Measurements from ENCODE around the gene HSP90AB1. TPM values are rescaled to one million over a fixed set of nuclear protein-coding genes. Genes with fewer than 3 reads are reported as not detected.

The HSP90AB1 gene
- polyA plus RNA-seq, 1 of the 3 experiments (the other 2 are of a cell fraction): 843 TPM

- no peak for DNase-seq
- Histone ChIP-seq H3K4me1 (ENCODE audit: control insufficient read depth in 1 of 2, insufficient read depth in 2 of 2, low read depth in 1 of 2, low read length in 1 of 2) (peaks cover 13 to 30% of the 10 kb centered on the region in 2 experiments; a peak in 3 of 4 replicates), H3K79me2 (ENCODE audit: insufficient read depth) (peaks cover 68% of the 10 kb centered on the region), H3K9ac (peak overlapping the region; percentile 100), H3F3A (replicated peaks; ENCODE audit: insufficient read depth) (peaks cover 52% of the 10 kb centered on the region), H3K4me3 (ENCODE audit: low read depth in 2 of 2, low read length in 1 of 2) (peak overlapping the region; percentile 65 to 99), H3K36me3 (replicated peaks in 1 of 2; ENCODE audit: control insufficient read depth in 1 of 2, insufficient read depth in 2 of 2, low read length in 1 of 2) (peaks cover 52 to 54% of the 10 kb centered on the region in 2 experiments), H2AFZ (ENCODE audit: low read depth) (no peak overlapping the region), H4K20me1 (ENCODE audit: insufficient read depth) (peaks cover 66% of the 10 kb centered on the region), H3K9me2 (no peaks in the 10 kb centered on the region), H3K27me3 (ENCODE audit: insufficient read depth) (no peaks in the 10 kb centered on the region), H3K9me3 (no peaks in the 10 kb centered on the region), H3K4me2 (peak overlapping the region; percentile 98), H3K27ac (ENCODE audit: low read depth in 2 of 2, low read length in 1 of 2) (peak overlapping the region; percentile 86; a peak in 3 of 4 replicates)
- 0% methylated on average over 1 of the region's 1 CpG for WGBS (ENCODE audit: low lambda C conversion rate)
- CTCF ChIA-PET: interaction anchor here (0.5 to 8.4 kb wide), 9 partner anchors 7 to 151 kb away, joined by 3 to 115 read pairs (median 27); partner anchors contain the start of genes AARS2, SLC29A1 and SLC35B2
- POLR2A ChIA-PET: no interaction called here
- TF ChIP-seq CHD2 (IDR thresholded peaks at IDR 0.05; ENCODE audit: low read length, partially characterized antibody) (no peak), GATA2 (CRISPR knock-in tag; IDR thresholded peaks at IDR 0.05) (no peak), TCF12 (IDR thresholded peaks at IDR 0.05) (no peak), MAX (IDR thresholded peaks at IDR 0.05; ENCODE audit: low read depth) (no peak), USF1 (IDR thresholded peaks at IDR 0.05; ENCODE audit: borderline replicate concordance, low read depth) (no peak), RCOR1 (IDR thresholded peaks at IDR 0.05; ENCODE audit: low read length) (no peak), SIN3A (IDR thresholded peaks at IDR 0.05; ENCODE audit: borderline replicate concordance, low read depth, low read length) (no peak)
These were observed 1.7 kb downstream of the HSP90AB1 start for GRCh38 chr6:44248579-44248978.

- no peak for TF ChIP-seq NFIC (IDR thresholded peaks at IDR 0.05; ENCODE audit: borderline replicate concordance)
- no peak for TF ChIP-seq SIN3A (IDR thresholded peaks at IDR 0.05; ENCODE audit: borderline replicate concordance, low read depth, low read length)
- no peak for TF ChIP-seq CHD2 (IDR thresholded peaks at IDR 0.05; ENCODE audit: low read length, partially characterized antibody)
- TF ChIP-seq POLR2AphosphoS5 (IDR thresholded peaks at IDR 0.05; ENCODE audit: low read depth, low read length): peak; percentile 8
- DNase-seq: no peak
- ChIA-PET POLR2A (no interaction called here), CTCF (interaction anchor here (0.5 to 8.4 kb wide), 6 partner anchors 6 to 64 kb away, joined by 3 to 115 read pairs (median 40); partner anchors contain the start of genes AARS2, SLC29A1 and SLC35B2)
- Histone ChIP-seq H3K9me2 (no peaks in the 10 kb centered on the region), H3K4me3 (ENCODE audit: low read depth in 2 of 2, low read length in 1 of 2) (peak overlapping the region; percentile 65 to 99), H3K4me1 (ENCODE audit: control insufficient read depth in 1 of 2, insufficient read depth in 2 of 2, low read depth in 1 of 2, low read length in 1 of 2) (peaks cover 13 to 33% of the 10 kb centered on the region in 2 experiments; a peak in 3 of 4 replicates), H3F3A (replicated peaks; ENCODE audit: insufficient read depth) (peaks cover 59% of the 10 kb centered on the region), H4K20me1 (ENCODE audit: insufficient read depth) (peaks cover 73% of the 10 kb centered on the region), H3K27ac (ENCODE audit: low read depth in 2 of 2, low read length in 1 of 2) (peak overlapping the region in 1 of 2 experiments; percentile 86; a peak in 1 of 4 replicates), H3K4me2 (peak overlapping the region; percentile 98), H3K9ac (peak overlapping the region; percentile 100; the same call in 1 of the 2 replicates), H3K79me2 (ENCODE audit: insufficient read depth) (peaks cover 73% of the 10 kb centered on the region), H3K27me3 (ENCODE audit: insufficient read depth) (no peaks in the 10 kb centered on the region), H3K36me3 (replicated peaks in 1 of 2; ENCODE audit: control insufficient read depth in 1 of 2, insufficient read depth in 2 of 2, low read length in 1 of 2) (peaks cover 58 to 61% of the 10 kb centered on the region in 2 experiments), H2AFZ (ENCODE audit: low read depth) (no peak overlapping the region), H3K9me3 (no peaks in the 10 kb centered on the region)
- WGBS (ENCODE audit: low lambda C conversion rate): 61% methylated on average over 9 of the region's 9 CpGs
These were observed 2.3 kb downstream of the HSP90AB1 start for GRCh38 chr6:44249082-44249748.

Measured in SK-N-SH (cell line).